Measurements from ENCODE around the gene RAB11FIP3.

GRCh38 chr16:389352-389751 is 36.1 kb upstream of the RAB11FIP3 start:
- TF ChIP-seq, protein P1, sequence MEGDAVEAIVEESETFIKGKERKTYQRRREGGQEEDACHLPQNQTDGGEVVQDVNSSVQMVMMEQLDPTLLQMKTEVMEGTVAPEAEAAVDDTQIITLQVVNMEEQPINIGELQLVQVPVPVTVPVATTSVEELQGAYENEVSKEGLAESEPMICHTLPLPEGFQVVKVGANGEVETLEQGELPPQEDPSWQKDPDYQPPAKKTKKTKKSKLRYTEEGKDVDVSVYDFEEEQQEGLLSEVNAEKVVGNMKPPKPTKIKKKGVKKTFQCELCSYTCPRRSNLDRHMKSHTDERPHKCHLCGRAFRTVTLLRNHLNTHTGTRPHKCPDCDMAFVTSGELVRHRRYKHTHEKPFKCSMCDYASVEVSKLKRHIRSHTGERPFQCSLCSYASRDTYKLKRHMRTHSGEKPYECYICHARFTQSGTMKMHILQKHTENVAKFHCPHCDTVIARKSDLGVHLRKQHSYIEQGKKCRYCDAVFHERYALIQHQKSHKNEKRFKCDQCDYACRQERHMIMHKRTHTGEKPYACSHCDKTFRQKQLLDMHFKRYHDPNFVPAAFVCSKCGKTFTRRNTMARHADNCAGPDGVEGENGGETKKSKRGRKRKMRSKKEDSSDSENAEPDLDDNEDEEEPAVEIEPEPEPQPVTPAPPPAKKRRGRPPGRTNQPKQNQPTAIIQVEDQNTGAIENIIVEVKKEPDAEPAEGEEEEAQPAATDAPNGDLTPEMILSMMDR (IDR thresholded peaks at IDR 0.05) = no peak
- TF ChIP-seq POLR2A (IDR thresholded peaks at IDR 0.05) = no peak

Measured in ovary (tissue), 3 donors.